ENCODE measurements around the gene LARGE1.

- TF ChIP-seq CTCF (IDR thresholded peaks at IDR 0.05) (no peak), POLR2A (IDR thresholded peaks at IDR 0.05) (no peak)
Observed at GRCh38 chr22:33652615-33653014, 267.7 kb downstream of the LARGE1 start.

Measured in body of pancreas (tissue), 4 donors.